RCC 7860 (cell line): Measurements from ENCODE around the gene MPRIP.

Experiments used
- DNase-seq: peaks from one replicate; pipeline ENCODE4 v3.0.0-alpha.2; 2015; ENCODE audit warnings: low spot score
- FAIRE-seq: peaks from 2 replicates; lab custom pipeline; 2012; peaks lifted over from hg19 to GRCh38; lab: Jason Lieb, UNC

Gene MPRIP

GRCh38 chr17:17027442-17028058, 14.7 kb upstream of the MPRIP start:
- DNase-seq (no peak), FAIRE-seq (no peak)

GRCh38 chr17:17028059-17028877, 14.0 kb upstream of the MPRIP start:
- DNase-seq = peak; percentile 85
- peak; percentile 78 for FAIRE-seq

GRCh38 chr17:17028878-17029535, 13.2 kb upstream of the MPRIP start:
- FAIRE-seq = no peak
- DNase-seq = no peak

DNA sequence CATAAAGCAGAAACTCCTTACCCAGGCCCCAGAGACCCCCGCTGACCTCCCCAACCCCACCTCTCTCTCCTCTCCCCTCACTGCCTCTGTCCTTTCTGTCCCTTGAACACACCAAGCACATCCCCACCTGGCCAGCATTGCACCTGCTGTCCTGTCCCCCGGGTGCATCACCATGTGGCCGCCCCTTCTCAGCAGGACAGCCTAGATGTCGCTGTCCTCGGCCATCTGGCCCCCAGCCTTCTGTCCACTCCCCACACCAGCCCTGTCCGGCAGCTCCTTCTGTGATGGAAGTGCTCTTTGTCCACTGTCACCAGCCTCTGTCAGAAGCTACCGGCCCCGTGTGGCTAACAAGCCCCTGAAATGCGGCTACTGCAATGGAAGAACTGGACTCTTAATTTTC, 12.3 kb upstream of the MPRIP start:
- DNase-seq = no peak
- no peak for FAIRE-seq

- no peak for FAIRE-seq
- DNase-seq = no peak
These were observed 11.6 kb upstream of the MPRIP start for GRCh38 chr17:17030515-17031211.

GRCh38 chr17:17032131-17032692, 10.0 kb upstream of the MPRIP start:
- no peak for FAIRE-seq
- peak; percentile 62 for DNase-seq

GRCh38 chr17:17033466-17033865, 8.8 kb upstream of the MPRIP start:
- no peak for FAIRE-seq
- no peak for DNase-seq

- FAIRE-seq (no peak), DNase-seq (no peak)
These were observed 8.2 kb upstream of the MPRIP start for GRCh38 chr17:17034026-17034425.

DNA sequence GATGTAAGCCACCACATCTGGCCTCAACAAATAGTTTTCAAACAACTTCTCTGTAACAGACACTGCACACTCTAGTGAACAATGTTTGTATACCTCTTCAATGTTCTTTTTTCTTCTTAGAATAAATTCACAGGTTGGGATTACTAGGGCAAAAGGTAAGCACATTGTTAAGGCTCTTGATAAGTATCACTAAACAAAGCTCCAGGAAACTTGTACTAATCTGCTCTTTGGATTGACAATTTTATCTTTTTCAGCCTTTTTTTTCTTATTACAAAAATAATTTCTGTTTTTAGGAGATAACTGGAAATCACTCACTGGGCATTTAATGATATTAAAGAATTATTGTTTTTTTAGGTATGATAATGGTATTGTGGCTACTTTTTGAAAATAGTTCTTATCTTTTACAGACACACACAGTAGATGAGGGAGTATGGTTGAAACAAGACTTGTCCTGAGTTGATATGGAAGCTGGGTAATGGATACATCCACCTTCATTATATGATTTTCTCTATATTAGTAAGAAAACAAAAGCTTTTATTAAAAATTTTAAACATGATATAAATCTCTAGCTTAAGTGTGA, 7.7 kb upstream of the MPRIP start:
- FAIRE-seq (no peak), DNase-seq (no peak)

- FAIRE-seq (no peak), DNase-seq (no peak)
These were observed 6.8 kb upstream of the MPRIP start for GRCh38 chr17:17035490-17035889.

DNA sequence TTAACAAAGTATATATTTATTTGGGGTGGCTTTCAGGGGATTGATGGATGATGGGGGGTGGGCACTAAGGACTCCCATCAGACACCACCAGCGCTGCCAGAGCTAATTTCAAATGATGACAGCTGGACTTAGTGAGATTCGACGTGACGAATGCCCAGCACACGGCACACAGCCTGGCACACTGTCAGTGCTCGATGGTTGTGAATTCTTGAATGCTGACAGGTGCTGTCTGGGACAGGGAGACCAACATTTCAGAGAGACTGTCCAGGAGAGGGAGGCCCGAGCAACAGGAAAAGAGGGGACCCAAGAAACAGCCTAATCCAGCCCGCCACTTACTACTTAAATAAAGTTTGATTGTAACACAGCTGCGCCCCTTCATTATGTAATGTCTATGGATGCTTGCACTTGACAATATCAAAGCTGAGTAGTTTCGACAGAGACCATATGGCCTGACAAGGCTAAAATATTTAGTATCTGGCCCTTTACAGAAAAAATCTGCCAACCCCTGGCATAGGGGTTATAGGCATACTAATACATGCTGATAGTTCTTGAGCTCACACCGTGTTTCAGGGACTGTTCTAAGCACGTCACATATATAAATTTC, 6.2 kb upstream of the MPRIP start:
- FAIRE-seq (no peak), DNase-seq (no peak)

DNA sequence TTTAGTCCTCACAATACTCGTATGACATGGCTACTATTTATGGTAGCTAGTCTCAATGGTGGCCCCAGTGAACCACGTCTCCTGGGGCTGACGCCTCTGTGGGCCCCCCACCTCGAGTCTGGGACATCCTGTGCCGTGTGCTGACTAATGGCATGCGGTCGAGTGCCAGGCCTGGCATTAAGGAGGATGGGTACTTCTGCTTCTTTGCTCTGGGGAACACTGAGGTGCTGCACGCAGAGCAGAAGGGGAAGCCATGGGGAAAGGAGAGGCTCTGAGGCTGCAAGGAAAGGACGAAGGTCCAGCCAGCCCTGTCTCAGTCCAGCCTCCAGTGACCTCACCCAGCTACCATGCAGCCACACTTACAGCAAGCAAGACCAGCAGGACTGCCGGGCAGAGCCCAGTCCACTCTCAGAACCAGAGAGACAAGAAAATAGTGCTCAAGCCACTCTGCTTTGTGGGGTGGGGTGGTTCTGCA, 5.7 kb upstream of the MPRIP start:
- DNase-seq = peak; percentile 10
- no peak for FAIRE-seq

GRCh38 chr17:17039911-17040310, 2.3 kb upstream of the MPRIP start:
- FAIRE-seq = no peak
- no peak for DNase-seq

DNA sequence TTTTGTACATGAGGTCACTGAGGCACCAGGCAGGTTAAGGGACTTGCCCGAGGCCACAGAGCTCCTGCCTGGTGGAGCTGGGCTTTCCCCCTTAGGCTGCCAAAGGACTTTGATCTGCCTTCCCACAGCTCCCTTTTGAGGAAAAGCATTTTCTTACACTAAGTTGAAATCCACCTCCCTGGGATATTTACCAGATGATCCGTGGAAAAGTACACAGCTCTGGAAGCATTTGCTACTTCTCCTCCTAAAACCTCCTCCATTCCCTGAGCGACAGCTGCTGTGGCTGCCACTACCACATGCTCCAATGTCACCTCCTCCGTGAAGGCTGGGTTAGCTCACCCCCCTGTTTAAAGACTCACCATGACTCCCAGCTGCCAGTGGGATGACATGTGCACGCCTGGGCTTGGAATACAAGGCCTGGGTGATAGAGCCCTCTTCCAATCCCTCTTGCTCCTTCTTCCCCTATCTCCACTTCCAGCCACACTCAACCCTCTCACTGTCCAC, 1.2 kb upstream of the MPRIP start:
- DNase-seq (peak; percentile 65), FAIRE-seq (no peak)

GRCh38 chr17:17041571-17042383, 480 bp upstream of the MPRIP start:
- peak; percentile 86 for DNase-seq
- FAIRE-seq = no peak

DNA sequence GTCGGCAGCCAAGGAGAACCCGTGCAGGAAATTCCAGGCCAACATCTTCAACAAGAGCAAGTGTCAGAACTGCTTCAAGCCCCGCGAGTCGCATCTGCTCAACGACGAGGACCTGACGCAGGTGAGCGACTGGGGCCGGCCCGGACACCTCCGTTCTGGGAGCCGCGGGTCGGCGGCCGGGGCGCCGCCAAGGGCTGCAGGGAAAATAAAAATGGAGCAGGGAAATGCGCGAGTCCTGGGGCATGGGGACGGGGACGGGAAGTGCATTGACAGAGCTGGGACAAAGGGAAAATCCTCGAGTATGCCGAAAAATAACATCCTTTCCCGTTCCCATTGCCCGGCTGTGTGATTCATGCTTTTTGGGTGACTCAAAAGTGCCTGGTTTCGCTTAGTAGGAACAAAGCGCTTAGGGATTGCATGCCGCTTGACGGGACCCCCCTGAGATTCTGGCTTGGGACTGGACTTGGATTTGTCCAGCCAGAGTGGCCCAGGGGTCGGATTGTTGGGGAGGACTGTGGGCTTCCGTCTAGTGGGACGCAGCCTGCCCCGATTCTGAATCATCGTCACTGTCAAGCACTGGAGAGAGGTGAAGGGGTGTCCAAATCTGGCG, 699 bp downstream of the MPRIP start:
- DNase-seq (peak; percentile 14), FAIRE-seq (no peak)

DNA sequence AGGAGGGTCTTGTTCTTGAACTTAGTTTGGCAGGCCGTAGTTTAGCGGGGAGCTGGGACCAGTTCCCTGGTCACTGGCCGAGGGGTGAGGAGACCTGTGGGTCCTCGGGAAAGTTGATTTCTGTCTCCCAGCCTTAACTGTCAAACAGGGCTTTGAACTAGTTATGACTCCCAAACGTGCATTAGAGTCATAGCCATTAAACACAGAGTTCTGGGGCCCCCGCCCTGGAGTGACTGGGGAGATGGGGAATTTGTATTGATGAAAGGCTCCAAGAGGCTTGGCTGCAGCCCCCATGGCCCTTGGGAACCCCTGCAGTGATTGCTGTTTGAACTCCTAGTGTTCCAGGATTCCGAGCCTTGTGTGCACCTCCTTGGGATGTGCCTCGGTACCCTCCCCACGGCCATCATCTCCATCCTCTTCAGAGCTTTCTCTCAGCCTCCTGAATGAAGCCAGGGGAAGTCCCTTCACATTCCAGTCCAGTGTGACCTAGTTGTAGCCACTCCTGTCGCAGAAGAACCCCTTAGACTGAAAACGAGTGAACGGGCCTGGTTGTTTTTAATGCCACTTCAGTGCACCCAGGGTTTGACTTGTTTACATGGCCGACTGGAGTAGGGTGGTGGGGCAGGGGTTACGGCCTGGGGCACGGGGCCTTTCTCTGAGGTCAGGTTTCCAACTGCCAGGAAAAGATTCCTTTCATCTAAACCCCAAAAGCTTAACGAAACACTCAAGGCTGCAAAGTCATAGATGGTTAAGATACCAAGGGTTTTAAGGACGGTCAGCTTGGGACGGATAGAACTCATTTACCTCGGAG, 1.4 kb downstream of the MPRIP start:
- DNase-seq (peak; percentile 10), FAIRE-seq (no peak)
